ENCODE measurements around the gene SEMA5A. TPM values are rescaled to one million over a fixed set of nuclear protein-coding genes. Genes with fewer than 3 reads are reported as not detected.

The SEMA5A gene
- total and polyA plus RNA-seq, 2 donors (not counting 1 experiment from before 2014, with no cell fraction given) = not detected

DNA sequence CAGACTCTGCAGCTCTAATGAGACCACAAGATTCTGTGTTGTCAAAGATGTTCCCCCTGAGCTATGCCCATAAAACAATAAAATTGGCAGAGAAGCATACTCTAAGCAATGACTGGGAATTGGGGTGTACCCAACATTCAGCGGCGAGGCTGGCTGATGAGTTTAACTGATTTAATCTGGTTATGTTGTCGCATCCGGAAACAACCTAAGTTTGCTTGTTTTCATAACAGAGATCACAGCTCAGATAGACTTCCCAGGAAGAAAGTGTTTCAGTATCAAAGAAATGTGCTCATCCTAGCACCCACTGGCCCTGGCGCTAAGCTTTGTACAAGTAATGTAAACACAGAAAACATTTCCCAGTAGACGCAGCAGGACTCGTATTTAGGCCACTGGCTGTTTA, 7.4 kb downstream of the SEMA5A start:
- intact Hi-C loops (cut with micrococcal nuclease) = no loop called here
- Histone ChIP-seq H3K27ac (ENCODE audit: low read length in 2 of 2) (no peak overlapping the region), H3K9ac (ENCODE audit: low read length) (no peak overlapping the region), H3K4me2 (replicated peaks; ENCODE audit: low read depth, low read length, poor library complexity, severe bottlenecking) (no peak overlapping the region), H3K27me3 (replicated peaks in 1 of 4; ENCODE audit: control extremely low read depth in 1 of 4, control insufficient read depth in 3 of 4, insufficient read depth in 4 of 4, low read length in 3 of 4) (peaks cover 0 to under 1% (median 0%) of the 10 kb centered on the region in 4 experiments), H3K4me1 (ENCODE audit: control insufficient read depth in 2 of 2, insufficient read depth in 2 of 2, low read length in 2 of 2) (no peaks in the 10 kb centered on the region), H3K36me3 (replicated peaks in 1 of 2; ENCODE audit: control extremely low read depth in 1 of 2, control insufficient read depth in 1 of 2, extremely low read depth in 1 of 2, insufficient read depth in 2 of 2, low read length in 1 of 2) (no peaks in the 10 kb centered on the region), H4K20me1 (ENCODE audit: control insufficient read depth, insufficient read depth, low read length, poor library complexity, severe bottlenecking) (no peaks in the 10 kb centered on the region), H3K9me3 (ENCODE audit: control extremely low read depth in 1 of 3, control insufficient read depth in 2 of 3, insufficient read depth in 1 of 3, low read length in 2 of 3) (no peaks in the 10 kb centered on the region), H2AFZ (ENCODE audit: insufficient read depth, low read depth, low read length, poor library complexity, severe bottlenecking) (no peak overlapping the region), H3K79me2 (ENCODE audit: control insufficient read depth, insufficient read depth, low read length) (no peaks in the 10 kb centered on the region), H3K4me3 (ENCODE audit: control extremely low read depth in 1 of 5, extremely low read depth in 1 of 5, insufficient read depth in 1 of 5, low read depth in 2 of 5, low read length in 4 of 5) (no peak overlapping the region)
- ChIA-PET POLR2A (no interaction called here), CTCF (interaction anchor here (1.3 kb wide), 1 partner anchor 9 kb away, joined by 3 read pairs; no protein-coding TSS in a partner anchor)
- DNase-seq (no peak), ATAC-seq (ENCODE audit: low read depth) (no peak)
- TF ChIP-seq, protein P1, sequence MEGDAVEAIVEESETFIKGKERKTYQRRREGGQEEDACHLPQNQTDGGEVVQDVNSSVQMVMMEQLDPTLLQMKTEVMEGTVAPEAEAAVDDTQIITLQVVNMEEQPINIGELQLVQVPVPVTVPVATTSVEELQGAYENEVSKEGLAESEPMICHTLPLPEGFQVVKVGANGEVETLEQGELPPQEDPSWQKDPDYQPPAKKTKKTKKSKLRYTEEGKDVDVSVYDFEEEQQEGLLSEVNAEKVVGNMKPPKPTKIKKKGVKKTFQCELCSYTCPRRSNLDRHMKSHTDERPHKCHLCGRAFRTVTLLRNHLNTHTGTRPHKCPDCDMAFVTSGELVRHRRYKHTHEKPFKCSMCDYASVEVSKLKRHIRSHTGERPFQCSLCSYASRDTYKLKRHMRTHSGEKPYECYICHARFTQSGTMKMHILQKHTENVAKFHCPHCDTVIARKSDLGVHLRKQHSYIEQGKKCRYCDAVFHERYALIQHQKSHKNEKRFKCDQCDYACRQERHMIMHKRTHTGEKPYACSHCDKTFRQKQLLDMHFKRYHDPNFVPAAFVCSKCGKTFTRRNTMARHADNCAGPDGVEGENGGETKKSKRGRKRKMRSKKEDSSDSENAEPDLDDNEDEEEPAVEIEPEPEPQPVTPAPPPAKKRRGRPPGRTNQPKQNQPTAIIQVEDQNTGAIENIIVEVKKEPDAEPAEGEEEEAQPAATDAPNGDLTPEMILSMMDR (IDR thresholded peaks at IDR 0.05) = no peak
- no peak for TF ChIP-seq EZH2 (IDR thresholded peaks at IDR 0.05; ENCODE audit: borderline replicate concordance, insufficient read depth, low read depth, low read length, poor library complexity, severe bottlenecking)
- no peak overlapping the region for H3K27ac Mint-ChIP-seq
- 100% methylated on average over 2 of the region's 7 CpGs for WGBS (ENCODE audit: insufficient coverage)
- H3K4me3 Mint-ChIP-seq = no peak overlapping the region
- no peaks in the 10 kb centered on the region for H3K4me1 Mint-ChIP-seq
- no peaks in the 10 kb centered on the region for H3K9me3 Mint-ChIP-seq (ENCODE audit: insufficient read depth)
- peaks cover 7% of the 10 kb centered on the region for H3K27me3 Mint-ChIP-seq

- Histone ChIP-seq H3K27ac (ENCODE audit: low read length in 2 of 2) (no peak overlapping the region), H3K9ac (ENCODE audit: low read length) (no peak overlapping the region), H3K27me3 (replicated peaks in 1 of 4; ENCODE audit: control extremely low read depth in 1 of 4, control insufficient read depth in 3 of 4, insufficient read depth in 4 of 4, low read length in 3 of 4) (no peaks in the 10 kb centered on the region), H4K20me1 (ENCODE audit: control insufficient read depth, insufficient read depth, low read length, poor library complexity, severe bottlenecking) (no peaks in the 10 kb centered on the region), H3K4me2 (replicated peaks; ENCODE audit: low read depth, low read length, poor library complexity, severe bottlenecking) (no peak overlapping the region), H3K9me3 (ENCODE audit: control extremely low read depth in 1 of 3, control insufficient read depth in 2 of 3, insufficient read depth in 1 of 3, low read length in 2 of 3) (no peaks in the 10 kb centered on the region), H3K4me3 (ENCODE audit: control extremely low read depth in 1 of 5, extremely low read depth in 1 of 5, insufficient read depth in 1 of 5, low read depth in 2 of 5, low read length in 4 of 5) (no peak overlapping the region), H3K4me1 (ENCODE audit: control insufficient read depth in 2 of 2, insufficient read depth in 2 of 2, low read length in 2 of 2) (no peaks in the 10 kb centered on the region), H2AFZ (ENCODE audit: insufficient read depth, low read depth, low read length, poor library complexity, severe bottlenecking) (no peak overlapping the region), H3K79me2 (ENCODE audit: control insufficient read depth, insufficient read depth, low read length) (no peaks in the 10 kb centered on the region), H3K36me3 (replicated peaks in 1 of 2; ENCODE audit: control extremely low read depth in 1 of 2, control insufficient read depth in 1 of 2, extremely low read depth in 1 of 2, insufficient read depth in 2 of 2, low read length in 1 of 2) (no peaks in the 10 kb centered on the region)
- Mint-ChIP-seq H3K4me3 (no peak overlapping the region), H3K4me1 (no peaks in the 10 kb centered on the region), H3K27ac (no peak overlapping the region), H3K27me3 (no peaks in the 10 kb centered on the region), H3K9me3 (ENCODE audit: insufficient read depth) (no peaks in the 10 kb centered on the region)
- 85% methylated on average over 2 of the region's 2 CpGs for WGBS (ENCODE audit: insufficient coverage)
- POLR2A ChIA-PET = no interaction called here
- ATAC-seq (ENCODE audit: low read depth) (no peak), DNase-seq (no peak)
- CTCF ChIA-PET = interaction anchor here (0.5 to 1.3 kb wide), 2 partner anchors 10 to 1635 kb away, joined by 3 read pairs; no protein-coding TSS in a partner anchor
- intact Hi-C loops (cut with micrococcal nuclease) = no loop called here
- TF ChIP-seq, protein P1 (IDR thresholded peaks at IDR 0.05) = no peak
- no peak for TF ChIP-seq EZH2 (IDR thresholded peaks at IDR 0.05; ENCODE audit: borderline replicate concordance, insufficient read depth, low read depth, low read length, poor library complexity, severe bottlenecking)
These were observed 8.4 kb downstream of the SEMA5A start for GRCh38 chr5:9537223-9538141.

Measured in B cell (primary cell).